AG09309 (cell line): ENCODE measurements around the gene MAP4K3.

ENCODE experiments used
- DNase-seq: peaks from one replicate; pipeline ENCODE4 v3.0.0-alpha.2; 2010; ENCODE audit warnings: low read depth
- H3K4me3 ChIP-seq: 2 replicates; pipeline ENCODE4 v1.5.1; 2011; ENCODE audit warnings: mild to moderate bottlenecking, low read depth, low read length, moderate library complexity; ENCODE audit not compliant: control insufficient read depth
- TF ChIP-seq, protein P1 (sequence below): IDR thresholded peaks from 2 replicates; pipeline ENCODE4 v1.5.1; 2011; ENCODE audit warnings: mild to moderate bottlenecking, low read depth, low read length, inconsistent platforms; ENCODE audit not compliant: insufficient read depth, control insufficient read depth; ENCODE audit errors: missing control alignments

Gene MAP4K3

DNA sequence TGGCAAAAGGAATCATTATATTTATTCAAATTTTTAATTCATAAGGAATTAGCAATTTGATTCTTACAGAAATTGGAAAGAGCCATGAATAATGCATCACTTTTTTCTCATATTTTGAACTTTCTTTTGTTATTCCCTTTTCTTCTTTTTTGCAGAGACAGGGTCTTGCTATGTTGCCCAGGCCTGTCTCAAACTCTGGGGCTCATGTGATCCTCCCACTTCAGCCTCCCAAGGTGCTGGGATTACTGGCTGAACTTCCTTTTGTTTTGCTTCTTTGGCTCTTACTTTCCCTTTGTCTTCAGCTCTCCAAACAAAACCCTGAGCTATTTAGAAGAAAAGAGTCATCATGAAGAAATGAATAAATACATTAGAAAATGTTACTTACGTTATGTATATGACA lies 224.1 kb downstream of the MAP4K3 start:
- no peak for DNase-seq
- TF ChIP-seq, protein P1, sequence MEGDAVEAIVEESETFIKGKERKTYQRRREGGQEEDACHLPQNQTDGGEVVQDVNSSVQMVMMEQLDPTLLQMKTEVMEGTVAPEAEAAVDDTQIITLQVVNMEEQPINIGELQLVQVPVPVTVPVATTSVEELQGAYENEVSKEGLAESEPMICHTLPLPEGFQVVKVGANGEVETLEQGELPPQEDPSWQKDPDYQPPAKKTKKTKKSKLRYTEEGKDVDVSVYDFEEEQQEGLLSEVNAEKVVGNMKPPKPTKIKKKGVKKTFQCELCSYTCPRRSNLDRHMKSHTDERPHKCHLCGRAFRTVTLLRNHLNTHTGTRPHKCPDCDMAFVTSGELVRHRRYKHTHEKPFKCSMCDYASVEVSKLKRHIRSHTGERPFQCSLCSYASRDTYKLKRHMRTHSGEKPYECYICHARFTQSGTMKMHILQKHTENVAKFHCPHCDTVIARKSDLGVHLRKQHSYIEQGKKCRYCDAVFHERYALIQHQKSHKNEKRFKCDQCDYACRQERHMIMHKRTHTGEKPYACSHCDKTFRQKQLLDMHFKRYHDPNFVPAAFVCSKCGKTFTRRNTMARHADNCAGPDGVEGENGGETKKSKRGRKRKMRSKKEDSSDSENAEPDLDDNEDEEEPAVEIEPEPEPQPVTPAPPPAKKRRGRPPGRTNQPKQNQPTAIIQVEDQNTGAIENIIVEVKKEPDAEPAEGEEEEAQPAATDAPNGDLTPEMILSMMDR = no peak
- no peak overlapping the region for H3K4me3 ChIP-seq

DNA sequence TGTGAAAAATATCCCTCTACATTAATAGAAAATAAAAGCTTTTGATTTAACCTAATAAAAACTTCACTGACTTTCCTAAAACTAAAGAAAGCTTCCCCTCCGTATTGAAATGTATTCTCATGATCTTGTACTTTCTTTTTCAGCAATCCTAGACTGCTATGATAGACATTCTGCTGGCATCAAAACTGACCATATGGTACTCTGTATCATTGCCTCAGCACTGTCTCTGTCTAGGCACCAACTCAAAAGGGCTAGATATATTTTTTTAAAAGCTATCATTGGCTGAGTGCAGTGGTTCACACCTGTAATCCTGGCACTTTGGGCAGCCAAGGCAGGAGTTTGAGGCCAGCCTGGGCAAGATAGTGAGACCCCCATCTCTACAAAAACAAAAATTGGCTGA lies 226.2 kb downstream of the MAP4K3 start:
- DNase-seq = no peak
- H3K4me3 ChIP-seq = no peak overlapping the region
- TF ChIP-seq, protein P1 = no peak

DNA sequence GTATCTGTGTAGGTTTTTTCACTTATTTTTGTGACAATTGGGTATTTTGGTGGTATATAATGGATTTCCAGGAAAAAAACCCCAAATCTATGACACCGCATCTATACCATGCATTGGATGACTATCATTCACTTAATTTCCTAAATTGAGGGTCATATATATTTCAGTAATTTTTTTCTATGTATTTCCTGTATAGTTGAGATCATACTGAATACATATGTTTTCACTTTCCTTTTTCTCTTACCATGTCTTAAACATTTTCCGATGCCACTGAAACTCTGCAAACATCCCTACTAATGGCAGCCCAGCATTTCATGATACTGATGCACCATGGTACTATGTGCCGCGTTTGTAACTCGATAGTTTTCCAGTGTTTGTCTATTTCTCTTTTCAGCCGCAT lies 233.7 kb downstream of the MAP4K3 start:
- TF ChIP-seq, protein P1 = no peak
- no peak overlapping the region for H3K4me3 ChIP-seq
- no peak for DNase-seq

DNA sequence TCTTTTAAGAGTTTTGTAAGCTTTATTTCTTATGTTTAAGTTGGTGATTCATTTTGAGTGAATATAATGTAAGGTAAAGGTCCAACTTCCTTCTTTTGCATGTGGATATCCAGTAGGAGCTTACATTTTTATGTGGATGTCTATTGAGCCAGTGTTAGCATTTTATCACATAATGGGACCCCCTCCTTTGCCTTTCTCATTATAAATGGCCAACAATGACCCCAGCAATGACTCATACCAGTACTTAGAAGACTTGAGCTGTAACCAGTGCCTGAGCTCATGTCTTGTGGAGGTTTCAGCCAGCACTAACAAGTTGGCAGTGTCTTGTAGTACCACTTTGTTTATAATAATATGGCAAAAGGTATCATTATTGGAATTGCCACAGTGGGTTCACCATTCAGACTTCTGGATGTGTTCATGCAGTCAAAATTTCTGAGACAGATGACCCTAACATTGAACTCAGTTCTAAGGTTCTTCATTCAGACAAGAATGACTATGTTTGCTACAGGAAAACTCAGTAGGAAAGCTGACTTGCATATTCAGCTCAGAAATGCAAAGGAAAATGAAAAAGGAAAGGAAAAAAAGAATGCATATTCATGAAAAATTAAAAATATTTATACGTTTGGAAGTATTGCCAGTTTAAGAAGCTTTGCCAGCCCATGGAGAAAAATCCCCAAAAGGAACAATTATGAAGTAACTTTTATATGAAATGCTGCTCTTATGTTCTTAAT lies 234.3 kb downstream of the MAP4K3 start:
- no peak for DNase-seq
- H3K4me3 ChIP-seq = no peak overlapping the region
- TF ChIP-seq, protein P1 = no peak
